ENCODE results near the gene ANKRD26. TPM values are rescaled to one million over a fixed set of nuclear protein-coding genes. Genes with fewer than 3 reads are reported as not detected.

Gene ANKRD26
- total and polyA plus RNA-seq, 9 of the 15 experiments (the other 6 are each of a cell fraction or from before 2014, with no cell fraction given) = 2.3 to 12.3 (median 4.9) TPM

- TF ChIP-seq, protein P1, sequence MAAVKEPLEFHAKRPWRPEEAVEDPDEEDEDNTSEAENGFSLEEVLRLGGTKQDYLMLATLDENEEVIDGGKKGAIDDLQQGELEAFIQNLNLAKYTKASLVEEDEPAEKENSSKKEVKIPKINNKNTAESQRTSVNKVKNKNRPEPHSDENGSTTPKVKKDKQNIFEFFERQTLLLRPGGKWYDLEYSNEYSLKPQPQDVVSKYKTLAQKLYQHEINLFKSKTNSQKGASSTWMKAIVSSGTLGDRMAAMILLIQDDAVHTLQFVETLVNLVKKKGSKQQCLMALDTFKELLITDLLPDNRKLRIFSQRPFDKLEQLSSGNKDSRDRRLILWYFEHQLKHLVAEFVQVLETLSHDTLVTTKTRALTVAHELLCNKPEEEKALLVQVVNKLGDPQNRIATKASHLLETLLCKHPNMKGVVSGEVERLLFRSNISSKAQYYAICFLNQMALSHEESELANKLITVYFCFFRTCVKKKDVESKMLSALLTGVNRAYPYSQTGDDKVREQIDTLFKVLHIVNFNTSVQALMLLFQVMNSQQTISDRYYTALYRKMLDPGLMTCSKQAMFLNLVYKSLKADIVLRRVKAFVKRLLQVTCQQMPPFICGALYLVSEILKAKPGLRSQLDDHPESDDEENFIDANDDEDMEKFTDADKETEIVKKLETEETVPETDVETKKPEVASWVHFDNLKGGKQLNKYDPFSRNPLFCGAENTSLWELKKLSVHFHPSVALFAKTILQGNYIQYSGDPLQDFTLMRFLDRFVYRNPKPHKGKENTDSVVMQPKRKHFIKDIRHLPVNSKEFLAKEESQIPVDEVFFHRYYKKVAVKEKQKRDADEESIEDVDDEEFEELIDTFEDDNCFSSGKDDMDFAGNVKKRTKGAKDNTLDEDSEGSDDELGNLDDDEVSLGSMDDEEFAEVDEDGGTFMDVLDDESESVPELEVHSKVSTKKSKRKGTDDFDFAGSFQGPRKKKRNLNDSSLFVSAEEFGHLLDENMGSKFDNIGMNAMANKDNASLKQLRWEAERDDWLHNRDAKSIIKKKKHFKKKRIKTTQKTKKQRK (IDR thresholded peaks at IDR 0.05; ENCODE audit: borderline replicate concordance, low read depth, low read length) = no peak
- TF ChIP-seq ARNT (IDR thresholded peaks at IDR 0.05) (peak in 1 of 2 experiments; percentile 29; a peak in 1 of 4 replicates), E2F5 (CRISPR knock-in tag; IDR thresholded peaks at IDR 0.05) (0 out of 2 replicates have a peak, but pooled peaks have one; percentile 27), ZNF699 (CRISPR knock-in tag; IDR thresholded peaks at IDR 0.05; ENCODE audit: insufficient replicate concordance) (no peak), CBX5 (IDR thresholded peaks at IDR 0.05; ENCODE audit: borderline replicate concordance, low read depth) (no peak), PRMT5 (CRISPR knock-in tag; IDR thresholded peaks at IDR 0.05) (no peak)
These were observed 586 bp upstream of the ANKRD26 start (continued) for GRCh38 chr10:27100813-27101347.

All from K562 (cell line).